ENCODE data around the gene CAPZB. TPM values are rescaled to one million over a fixed set of nuclear protein-coding genes. Genes with fewer than 3 reads are reported as not detected.

The CAPZB gene
- polyA plus RNA-seq, 1 experiment = 276 TPM

DNA sequence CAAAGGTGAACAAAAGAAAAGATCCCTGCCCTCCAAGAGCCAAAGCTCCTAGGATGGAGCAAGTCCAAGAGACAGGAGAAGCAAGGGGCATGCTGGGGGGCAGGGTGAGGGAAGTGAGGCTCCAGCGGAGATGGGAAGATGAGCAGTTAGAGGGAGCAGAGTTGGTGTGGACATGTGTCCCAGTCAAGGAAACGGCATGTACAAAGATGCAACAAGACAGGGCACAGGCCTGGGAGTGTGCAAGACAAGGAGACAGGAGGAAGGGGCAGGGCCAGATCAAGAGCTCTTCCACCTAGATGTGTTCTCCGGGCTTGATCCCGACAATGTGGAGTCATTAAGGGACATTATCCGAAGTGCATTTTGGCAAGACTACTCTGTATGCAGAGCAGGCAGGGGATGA lies 82.1 kb downstream of the CAPZB start:
- POLR2A ChIA-PET = no interaction called here
- no peak overlapping the region for H3K4me3 ChIP-seq (ENCODE audit: low read depth, low read length)
- TF ChIP-seq, protein P1, sequence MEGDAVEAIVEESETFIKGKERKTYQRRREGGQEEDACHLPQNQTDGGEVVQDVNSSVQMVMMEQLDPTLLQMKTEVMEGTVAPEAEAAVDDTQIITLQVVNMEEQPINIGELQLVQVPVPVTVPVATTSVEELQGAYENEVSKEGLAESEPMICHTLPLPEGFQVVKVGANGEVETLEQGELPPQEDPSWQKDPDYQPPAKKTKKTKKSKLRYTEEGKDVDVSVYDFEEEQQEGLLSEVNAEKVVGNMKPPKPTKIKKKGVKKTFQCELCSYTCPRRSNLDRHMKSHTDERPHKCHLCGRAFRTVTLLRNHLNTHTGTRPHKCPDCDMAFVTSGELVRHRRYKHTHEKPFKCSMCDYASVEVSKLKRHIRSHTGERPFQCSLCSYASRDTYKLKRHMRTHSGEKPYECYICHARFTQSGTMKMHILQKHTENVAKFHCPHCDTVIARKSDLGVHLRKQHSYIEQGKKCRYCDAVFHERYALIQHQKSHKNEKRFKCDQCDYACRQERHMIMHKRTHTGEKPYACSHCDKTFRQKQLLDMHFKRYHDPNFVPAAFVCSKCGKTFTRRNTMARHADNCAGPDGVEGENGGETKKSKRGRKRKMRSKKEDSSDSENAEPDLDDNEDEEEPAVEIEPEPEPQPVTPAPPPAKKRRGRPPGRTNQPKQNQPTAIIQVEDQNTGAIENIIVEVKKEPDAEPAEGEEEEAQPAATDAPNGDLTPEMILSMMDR (IDR thresholded peaks at IDR 0.05; ENCODE audit: insufficient read depth, low read depth, low read length) = no peak
- no peaks in the 10 kb centered on the region for H3K27me3 ChIP-seq (ENCODE audit: control insufficient read depth, insufficient read depth, low read length)
- H3K36me3 ChIP-seq (ENCODE audit: control insufficient read depth, insufficient read depth, low read length) = peaks cover 8% of the 10 kb centered on the region; the same call in 1 of the 2 replicates
- CTCF ChIA-PET = interaction anchor here (0.6 to 1.6 kb wide), 4 partner anchors 11 to 160 kb away, joined by 3 to 5 read pairs (median 4); no protein-coding TSS in a partner anchor
- no peak for DNase-seq (ENCODE audit: low read depth)

GRCh38 chr1:19402031-19402813 lies 83.1 kb downstream of the CAPZB start:
- Histone ChIP-seq H3K4me3 (ENCODE audit: low read depth, low read length) (no peak overlapping the region), H3K36me3 (ENCODE audit: control insufficient read depth, insufficient read depth, low read length) (peaks cover 8% of the 10 kb centered on the region; the same call in 1 of the 2 replicates), H3K27me3 (ENCODE audit: control insufficient read depth, insufficient read depth, low read length) (no peaks in the 10 kb centered on the region)
- ChIA-PET POLR2A (no interaction called here), CTCF (interaction anchor here (1.2 to 2.7 kb wide), 6 partner anchors 10 to 251 kb away, joined by 3 to 11 read pairs (median 6); no protein-coding TSS in a partner anchor)
- TF ChIP-seq, protein P1 (IDR thresholded peaks at IDR 0.05; ENCODE audit: insufficient read depth, low read depth, low read length) = no peak
- no peak for DNase-seq (ENCODE audit: low read depth)

DNA sequence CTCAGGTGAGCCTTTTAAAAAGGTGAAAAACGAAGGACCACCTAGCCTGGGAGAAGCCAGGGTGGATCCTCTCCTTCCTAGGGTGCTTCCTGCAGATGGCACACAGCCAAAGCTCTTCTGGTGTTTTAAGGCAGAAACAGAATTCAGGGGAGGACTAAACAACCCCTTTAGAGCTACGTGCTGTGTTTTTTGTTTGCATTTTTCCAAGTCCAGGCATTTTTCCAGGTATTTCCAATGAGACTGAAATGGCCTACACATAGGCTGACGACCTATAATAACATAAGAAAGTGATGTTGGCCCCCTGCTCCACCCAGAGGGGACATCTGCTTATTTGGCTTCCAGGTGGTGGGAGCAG lies 83.8 kb downstream of the CAPZB start:
- ChIA-PET CTCF (interaction anchor here (1.2 to 2.7 kb wide), 6 partner anchors 9 to 252 kb away, joined by 3 to 11 read pairs (median 6); no protein-coding TSS in a partner anchor), POLR2A (no interaction called here)
- H3K36me3 ChIP-seq (ENCODE audit: control insufficient read depth, insufficient read depth, low read length) = peaks cover 8% of the 10 kb centered on the region; the same call in 1 of the 2 replicates
- no peak for DNase-seq (ENCODE audit: low read depth)
- no peak overlapping the region for H3K4me3 ChIP-seq (ENCODE audit: low read depth, low read length)
- H3K27me3 ChIP-seq (ENCODE audit: control insufficient read depth, insufficient read depth, low read length) = no peaks in the 10 kb centered on the region
- TF ChIP-seq, protein P1 (IDR thresholded peaks at IDR 0.05; ENCODE audit: insufficient read depth, low read depth, low read length) = no peak

DNA sequence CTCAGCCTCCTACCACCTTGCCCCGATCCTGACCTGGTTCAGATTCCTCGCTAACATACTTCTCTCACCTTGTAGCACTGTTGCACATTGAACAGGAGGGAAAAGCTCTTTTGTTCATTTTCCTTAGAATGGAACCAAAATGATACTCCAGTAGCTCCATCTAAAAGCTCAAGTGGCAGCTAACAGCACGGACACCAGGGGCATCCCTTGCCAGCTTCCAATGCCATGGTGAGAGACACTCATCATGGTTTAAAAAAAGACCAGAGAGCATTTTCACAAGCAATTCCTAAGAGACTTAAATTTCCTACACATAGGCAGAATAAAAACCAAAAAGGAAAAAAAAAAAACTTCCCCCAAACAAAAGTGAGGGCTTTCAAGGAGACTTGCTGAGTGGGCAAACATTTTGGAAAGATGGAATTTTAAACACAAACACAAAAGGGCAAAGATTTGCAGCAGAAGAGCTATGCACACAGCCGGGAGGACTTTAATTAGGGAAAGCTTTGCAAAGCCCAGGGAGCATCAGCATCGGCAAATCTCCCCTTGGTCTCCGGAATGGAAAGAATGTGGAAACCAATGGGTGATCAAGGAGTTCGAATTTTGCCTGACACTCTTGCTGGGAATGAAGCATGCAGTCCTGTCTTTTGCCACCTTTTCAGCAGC lies 84.3 kb downstream of the CAPZB start:
- TF ChIP-seq, protein P1 (IDR thresholded peaks at IDR 0.05; ENCODE audit: insufficient read depth, low read depth, low read length) = no peak
- ChIA-PET POLR2A (no interaction called here), CTCF (interaction anchor here (1.2 to 2.8 kb wide), 7 partner anchors 9 to 253 kb away, joined by 3 to 11 read pairs (median 7); no protein-coding TSS in a partner anchor)
- DNase-seq (ENCODE audit: low read depth) = no peak
- no peaks in the 10 kb centered on the region for H3K27me3 ChIP-seq (ENCODE audit: control insufficient read depth, insufficient read depth, low read length)
- no peak overlapping the region for H3K4me3 ChIP-seq (ENCODE audit: low read depth, low read length)
- peaks cover 8% of the 10 kb centered on the region; the same call in 1 of the 2 replicates for H3K36me3 ChIP-seq (ENCODE audit: control insufficient read depth, insufficient read depth, low read length)

- ChIA-PET POLR2A (no interaction called here), CTCF (interaction anchor here (1.0 to 2.8 kb wide), 8 partner anchors 9 to 253 kb away, joined by 3 to 15 read pairs (median 8); no protein-coding TSS in a partner anchor)
- TF ChIP-seq, protein P1 (IDR thresholded peaks at IDR 0.05; ENCODE audit: insufficient read depth, low read depth, low read length) = no peak
- Histone ChIP-seq H3K27me3 (ENCODE audit: control insufficient read depth, insufficient read depth, low read length) (no peaks in the 10 kb centered on the region), H3K4me3 (ENCODE audit: low read depth, low read length) (no peak overlapping the region), H3K36me3 (ENCODE audit: control insufficient read depth, insufficient read depth, low read length) (peaks cover 8% of the 10 kb centered on the region; the same call in 1 of the 2 replicates)
- no peak for DNase-seq (ENCODE audit: low read depth)
Observed at GRCh38 chr1:19400192-19400611, 85.1 kb downstream of the CAPZB start.
